ENCODE results near the gene RFWD3.

DNA sequence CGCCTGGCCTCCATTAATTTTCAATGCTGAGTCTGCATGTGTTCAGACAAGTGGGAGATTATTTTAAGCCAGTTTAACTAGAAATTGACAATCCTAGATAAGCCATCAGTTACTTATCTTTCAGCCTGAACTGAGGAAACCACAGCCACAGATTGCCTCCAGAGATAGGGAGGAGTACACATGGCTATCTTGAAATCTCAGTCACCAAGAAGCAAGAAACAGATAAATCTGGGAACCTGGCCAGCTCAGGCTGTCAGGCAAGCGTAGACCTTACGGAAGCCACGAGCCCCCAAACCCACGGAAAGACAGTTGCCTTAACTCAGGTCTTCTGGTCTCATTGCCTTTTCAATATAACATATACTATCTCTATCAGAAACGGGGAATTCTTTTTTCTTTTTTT, 57.7 kb downstream of the RFWD3 start:
- TF ChIP-seq POLR2AphosphoS5 (IDR thresholded peaks at IDR 0.05; ENCODE audit: low read depth, low read length) (no peak), CEBPB (IDR thresholded peaks at IDR 0.05; ENCODE audit: low read depth, low read length) (no peak), JUN (IDR thresholded peaks at IDR 0.05; ENCODE audit: low read depth, low read length) (no peak), TAF1 (IDR thresholded peaks at IDR 0.05; ENCODE audit: low read depth, low read length) (no peak), CREB1 (IDR thresholded peaks at IDR 0.05) (no peak)
- TF ChIP-seq, protein P1, sequence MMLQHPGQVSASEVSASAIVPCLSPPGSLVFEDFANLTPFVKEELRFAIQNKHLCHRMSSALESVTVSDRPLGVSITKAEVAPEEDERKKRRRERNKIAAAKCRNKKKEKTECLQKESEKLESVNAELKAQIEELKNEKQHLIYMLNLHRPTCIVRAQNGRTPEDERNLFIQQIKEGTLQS (IDR thresholded peaks at IDR 0.05; ENCODE audit: insufficient read depth, low read depth, low read length) = no peak
- TF ChIP-seq, protein P2, sequence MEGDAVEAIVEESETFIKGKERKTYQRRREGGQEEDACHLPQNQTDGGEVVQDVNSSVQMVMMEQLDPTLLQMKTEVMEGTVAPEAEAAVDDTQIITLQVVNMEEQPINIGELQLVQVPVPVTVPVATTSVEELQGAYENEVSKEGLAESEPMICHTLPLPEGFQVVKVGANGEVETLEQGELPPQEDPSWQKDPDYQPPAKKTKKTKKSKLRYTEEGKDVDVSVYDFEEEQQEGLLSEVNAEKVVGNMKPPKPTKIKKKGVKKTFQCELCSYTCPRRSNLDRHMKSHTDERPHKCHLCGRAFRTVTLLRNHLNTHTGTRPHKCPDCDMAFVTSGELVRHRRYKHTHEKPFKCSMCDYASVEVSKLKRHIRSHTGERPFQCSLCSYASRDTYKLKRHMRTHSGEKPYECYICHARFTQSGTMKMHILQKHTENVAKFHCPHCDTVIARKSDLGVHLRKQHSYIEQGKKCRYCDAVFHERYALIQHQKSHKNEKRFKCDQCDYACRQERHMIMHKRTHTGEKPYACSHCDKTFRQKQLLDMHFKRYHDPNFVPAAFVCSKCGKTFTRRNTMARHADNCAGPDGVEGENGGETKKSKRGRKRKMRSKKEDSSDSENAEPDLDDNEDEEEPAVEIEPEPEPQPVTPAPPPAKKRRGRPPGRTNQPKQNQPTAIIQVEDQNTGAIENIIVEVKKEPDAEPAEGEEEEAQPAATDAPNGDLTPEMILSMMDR (IDR thresholded peaks at IDR 0.05; ENCODE audit: control extremely low read depth in 1 of 3, insufficient read depth in 1 of 3, low read depth in 1 of 3, low read length in 3 of 3) = no peak

Measured in H1 (cell line).